COLO829 (cell line): ENCODE results near the gene GNAS.
A peak's percentile ranks its signal among the peaks of the same experiment; 100 is the strongest.
"Not testable (repeated sequence)": the region's sequence is repeated elsewhere in the genome, so short reads cannot be mapped to it uniquely, and the experiment has no call there.

Source experiments
- DNase-seq: peaks from one replicate; pipeline ENCODE4 v3.0.0; 2012; ENCODE audit warnings: low spot score

Gene GNAS

DNA sequence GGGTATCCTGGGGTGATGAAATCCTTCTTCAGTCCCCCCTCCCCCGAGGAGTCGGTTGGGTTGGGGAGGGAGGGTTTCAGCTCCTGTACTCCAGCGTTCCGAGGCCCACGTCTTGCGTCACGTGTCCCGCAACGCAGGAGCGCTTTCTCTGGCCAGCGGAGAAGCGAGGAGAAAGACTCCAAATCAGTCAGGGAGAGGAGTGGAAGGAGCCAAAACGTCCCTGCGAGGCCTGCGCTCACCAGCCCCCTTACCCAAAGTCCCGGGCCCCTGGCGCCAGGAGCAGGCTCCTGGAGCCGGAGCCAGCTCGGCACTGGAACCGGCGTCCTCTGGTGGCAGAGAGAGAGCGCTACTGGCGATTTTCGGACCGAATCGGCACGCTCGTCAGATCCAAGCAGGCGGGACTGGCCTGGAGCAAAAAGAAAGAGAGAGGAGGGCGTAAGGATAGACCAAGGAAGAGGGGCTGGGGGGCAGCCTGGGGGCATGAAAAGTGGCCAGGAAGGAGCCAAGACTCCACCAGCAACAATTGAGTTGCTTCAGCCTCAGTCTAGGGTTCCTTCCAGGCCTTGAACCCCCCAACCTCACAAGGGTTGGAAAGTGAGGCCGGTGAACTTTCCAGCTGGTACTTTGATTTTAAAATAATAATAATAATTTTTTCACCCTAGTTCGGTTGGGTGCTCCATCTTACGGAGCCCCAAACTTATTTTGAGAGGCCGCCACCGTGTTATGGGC lies at the start of gene GNAS:
TSS of gene GNAS (plus strand) at position 174 of the 729 bp plus-strand sequence.
- peak; percentile 66 for DNase-seq

DNA sequence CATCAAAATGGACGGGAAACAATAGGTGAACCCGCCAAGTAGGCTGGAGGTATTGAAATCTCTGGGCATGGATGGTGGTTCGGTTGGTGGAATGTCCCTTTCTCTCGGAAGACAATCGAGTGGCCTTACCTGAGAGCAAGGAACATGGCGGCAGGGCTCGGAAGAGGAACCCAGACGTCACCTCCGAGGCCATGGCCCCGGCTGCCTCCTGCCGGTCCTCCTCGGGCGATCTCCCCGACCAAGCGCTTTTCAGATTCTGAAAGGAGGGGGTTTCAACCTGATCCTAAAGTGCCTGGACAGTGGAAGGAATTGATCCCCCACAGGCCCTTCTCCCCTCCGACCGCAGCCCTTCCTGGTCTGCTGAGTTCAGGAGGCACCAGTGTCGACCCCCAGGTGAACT lies 49.0 kb upstream of the GNAS start:
- DNase-seq: no peak

- DNase-seq: no peak
These were observed 44.7 kb upstream of the GNAS start for GRCh38 chr20:58807801-58808200.

DNA sequence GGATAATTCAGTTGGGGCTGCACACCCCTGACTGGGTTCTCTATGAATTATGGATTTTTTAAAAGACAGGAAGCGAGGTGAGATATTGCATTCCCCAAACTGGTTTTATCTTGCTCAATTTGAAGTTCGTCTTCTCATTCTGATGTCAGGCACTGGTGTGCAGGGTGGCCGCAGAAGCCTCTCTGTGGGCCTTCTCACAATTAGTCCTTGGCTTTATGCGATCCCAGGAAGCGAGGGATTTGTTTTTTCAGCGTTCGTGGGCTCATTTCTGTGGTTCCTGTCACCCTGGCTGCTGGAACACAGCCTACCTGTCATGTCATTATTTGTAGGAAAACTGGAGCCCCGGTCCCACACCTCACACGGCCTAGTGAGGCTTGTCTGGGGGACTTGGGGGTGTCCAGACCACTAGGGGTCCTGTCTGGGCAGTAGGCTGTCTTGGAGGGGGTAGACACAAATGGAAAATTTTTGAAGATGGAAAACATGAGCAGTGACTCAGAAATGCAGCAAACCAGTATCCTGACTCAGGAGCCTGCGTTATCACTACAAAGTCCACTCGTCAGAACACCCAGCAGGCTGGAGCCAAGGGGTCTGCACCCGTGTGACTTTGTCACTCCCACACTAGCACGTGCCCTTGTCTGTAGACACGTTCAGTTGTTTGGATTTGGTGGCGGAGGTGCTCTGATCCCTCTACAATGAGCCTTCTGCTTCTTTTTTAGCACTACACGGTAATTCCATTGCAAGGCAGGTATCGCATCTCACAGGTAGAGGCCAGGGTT lies 44.1 kb upstream of the GNAS start:
- DNase-seq: no peak

DNA sequence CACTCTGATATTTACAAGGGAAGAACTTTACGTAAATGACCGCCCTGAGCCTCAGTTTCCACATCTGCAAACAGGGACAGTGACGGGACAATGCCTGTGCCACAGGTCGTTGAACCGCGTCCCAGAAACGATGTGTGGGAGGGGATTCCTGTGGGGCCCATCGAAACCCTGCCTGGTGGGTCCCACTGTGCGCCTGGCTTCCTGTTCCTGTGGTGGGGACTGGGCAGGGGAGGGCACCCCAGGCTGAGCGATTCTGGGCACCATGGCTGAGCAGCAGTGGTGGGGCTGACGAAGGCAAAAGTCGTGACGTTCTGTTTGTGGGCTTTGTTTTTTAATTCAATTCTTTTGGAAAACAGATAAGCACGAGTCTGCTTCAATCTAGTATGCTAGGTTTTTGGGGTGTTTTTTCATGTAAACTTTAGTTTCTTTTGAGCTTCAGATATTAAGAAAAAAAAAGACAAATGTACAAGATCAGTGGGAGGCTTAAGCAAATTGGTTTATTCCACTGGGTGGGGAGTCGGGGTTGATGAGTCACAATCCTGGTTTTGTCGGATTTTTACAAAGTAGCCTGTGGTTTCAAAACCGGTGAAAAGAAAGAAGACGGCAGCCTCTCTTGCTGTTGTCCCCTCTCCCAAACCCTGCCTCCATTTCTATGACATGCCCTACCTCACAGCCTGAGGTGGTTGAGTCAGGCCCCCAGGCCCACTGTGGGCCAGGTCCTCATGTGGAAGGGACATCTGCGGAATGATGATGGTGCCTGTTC lies 42.2 kb upstream of the GNAS start:
- peak; percentile 47 for DNase-seq

- DNase-seq: no peak
These were observed 41.7 kb upstream of the GNAS start for GRCh38 chr20:58810879-58811250.

DNA sequence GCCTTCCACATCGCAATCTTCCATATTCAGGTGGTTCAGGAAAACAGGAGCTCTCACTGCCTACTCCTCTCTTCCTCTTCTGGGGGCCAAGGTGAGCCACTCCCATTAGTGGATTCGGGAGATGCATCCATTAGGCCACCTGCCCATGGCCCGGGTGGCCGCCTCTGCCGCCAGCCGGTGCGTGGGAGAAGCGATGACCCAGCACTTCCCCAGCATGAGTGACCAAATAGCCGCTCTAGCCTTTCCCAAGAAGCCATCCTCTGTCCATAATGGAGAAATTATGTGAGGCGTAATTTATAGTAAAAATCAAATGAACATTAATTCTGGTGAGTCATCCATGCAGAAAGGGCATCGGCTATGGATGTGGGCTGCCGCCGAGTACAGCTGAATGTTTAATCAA lies 41.2 kb upstream of the GNAS start:
- peak; percentile 42 for DNase-seq

GRCh38 chr20:58813369-58813768 lies 39.1 kb upstream of the GNAS start:
- no peak for DNase-seq

GRCh38 chr20:58815448-58815847 lies 37.1 kb upstream of the GNAS start:
- DNase-seq: no peak

DNA sequence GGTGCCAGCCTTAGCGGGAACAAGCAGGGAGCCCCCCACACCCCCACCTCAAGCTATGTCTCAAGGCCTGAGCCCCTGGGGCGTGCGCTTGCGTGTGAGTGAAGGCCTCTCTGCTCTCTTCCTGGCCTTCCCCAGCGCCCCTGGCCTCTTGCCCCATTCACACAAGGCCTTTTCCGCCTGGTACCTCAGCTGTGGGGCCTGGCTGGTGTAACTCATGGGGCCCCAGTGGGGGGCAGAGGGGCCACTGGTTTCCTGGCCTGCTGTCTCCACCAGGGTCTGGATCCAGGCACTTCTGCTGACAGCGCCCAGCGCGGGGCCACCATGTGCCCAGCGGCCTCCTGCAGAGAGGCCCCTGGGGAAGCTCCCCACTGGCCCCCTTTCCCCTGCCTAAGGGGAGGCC lies 36.5 kb upstream of the GNAS start:
- DNase-seq: no peak

GRCh38 chr20:58816957-58817651 lies 35.4 kb upstream of the GNAS start:
- DNase-seq: no peak

GRCh38 chr20:58817748-58818147 lies 34.8 kb upstream of the GNAS start:
- no peak for DNase-seq

GRCh38 chr20:58818586-58819285 lies 33.8 kb upstream of the GNAS start:
- DNase-seq: peak; percentile 98

GRCh38 chr20:58819921-58820320 lies 32.6 kb upstream of the GNAS start:
- DNase-seq: no peak

DNA sequence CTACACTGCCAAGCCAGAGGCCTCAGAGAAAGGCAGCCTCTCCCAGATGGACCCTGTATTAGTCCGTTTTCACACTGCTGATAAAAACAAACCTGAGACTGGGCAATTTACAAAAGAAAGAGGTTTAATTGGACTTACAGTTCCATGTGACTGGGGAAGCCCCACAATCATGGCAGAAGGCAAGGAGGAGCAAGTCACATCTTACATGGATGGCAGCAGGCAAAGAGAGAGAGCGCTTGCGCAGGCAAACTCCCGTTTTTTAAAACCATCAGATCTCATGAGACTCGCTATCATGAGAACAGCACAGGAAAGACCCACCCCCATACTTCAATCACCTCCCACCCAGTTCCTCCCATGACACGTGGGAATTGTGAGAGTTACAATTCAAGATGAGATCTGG lies 32.0 kb upstream of the GNAS start:
- DNase-seq: not testable (repeated sequence)

DNA sequence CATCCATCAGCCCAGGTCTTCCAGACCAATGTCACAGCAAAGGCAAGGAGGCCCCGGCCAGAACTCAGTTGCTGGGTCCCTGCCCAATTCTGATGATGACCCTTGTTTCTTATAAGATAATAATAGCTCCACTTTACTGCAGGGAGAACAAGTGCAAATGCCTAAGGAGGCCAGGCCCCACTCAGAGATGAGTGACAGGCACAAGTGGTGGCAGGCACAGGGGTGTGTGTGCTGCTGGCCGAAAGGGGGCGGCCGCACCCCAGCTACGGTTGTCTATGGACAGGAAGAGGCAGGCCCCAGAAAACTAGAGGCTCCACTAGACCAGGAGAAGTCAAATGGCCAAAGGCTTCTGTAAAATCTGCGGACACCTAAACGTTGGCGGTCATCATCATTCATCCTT lies 30.4 kb upstream of the GNAS start:
- DNase-seq: no peak

GRCh38 chr20:58822748-58823730 lies 29.5 kb upstream of the GNAS start:
- DNase-seq: no peak

- no peak for DNase-seq
These were observed 27.7 kb upstream of the GNAS start for GRCh38 chr20:58824843-58825242.

- DNase-seq: no peak
These were observed 27.1 kb upstream of the GNAS start for GRCh38 chr20:58825450-58825849.

DNA sequence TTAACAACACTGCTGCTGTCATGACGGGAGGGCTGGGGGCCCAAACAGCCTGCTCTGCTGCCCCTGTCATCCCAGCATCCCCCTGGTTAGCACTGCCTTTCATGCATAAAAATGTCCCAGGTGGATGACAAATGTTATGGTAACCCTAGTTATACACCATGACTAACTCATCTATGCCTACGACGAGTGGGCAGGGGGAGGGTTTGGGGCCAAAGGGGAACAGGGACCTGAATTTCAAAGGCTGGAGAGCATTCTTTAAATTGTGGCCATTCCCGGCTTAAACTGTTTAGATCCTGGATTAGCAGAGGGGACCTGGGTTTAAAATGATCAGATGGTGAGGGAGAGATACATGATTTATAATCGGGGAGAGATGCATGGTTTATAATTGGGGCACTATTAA lies 26.2 kb upstream of the GNAS start:
- no peak for DNase-seq
